ENCODE data around the gene AKT1S1.
"Not testable (repeated sequence)": the region's sequence is repeated elsewhere in the genome, so short reads cannot be mapped to it uniquely, and the experiment has no call there.

The AKT1S1 gene

GRCh38 chr19:49877020-49877878, at the start of gene AKT1S1, which contains the start of gene TBC1D17:
Gene AKT1S1, minus strand, starts transcription at chr19:49877355. Its CDS starts 4,060 bp downstream, at chr19:49873295.
Gene TBC1D17, plus strand, starts transcription at chr19:49877702. Its CDS starts 22 bp downstream, at chr19:49877724.
- peak; percentile 100 for DNase-seq (ENCODE audit: extremely low read depth, low read depth)
- no peak for TF ChIP-seq CTCF (IDR thresholded peaks at IDR 0.05; ENCODE audit: low read depth, low read length, missing control alignments)
- peak within 1 kb of the TSS; percentile 91 for H3K4me3 ChIP-seq (replicated peaks; ENCODE audit: low read depth, low read length)

- no peak for DNase-seq (ENCODE audit: extremely low read depth, low read depth)
- no peak overlapping the region for H3K4me3 ChIP-seq (replicated peaks; ENCODE audit: low read depth, low read length)
- TF ChIP-seq CTCF (IDR thresholded peaks at IDR 0.05; ENCODE audit: low read depth, low read length, missing control alignments), result no peak
Measured at GRCh38 chr19:49926515-49926914, 49.4 kb upstream of the AKT1S1 start.

GRCh38 chr19:49925486-49925885, 48.3 kb upstream of the AKT1S1 start:
- DNase-seq (ENCODE audit: extremely low read depth, low read depth), result no peak
- no peak for TF ChIP-seq CTCF (IDR thresholded peaks at IDR 0.05; ENCODE audit: low read depth, low read length, missing control alignments)
- H3K4me3 ChIP-seq (replicated peaks; ENCODE audit: low read depth, low read length), result no peak overlapping the region

DNA sequence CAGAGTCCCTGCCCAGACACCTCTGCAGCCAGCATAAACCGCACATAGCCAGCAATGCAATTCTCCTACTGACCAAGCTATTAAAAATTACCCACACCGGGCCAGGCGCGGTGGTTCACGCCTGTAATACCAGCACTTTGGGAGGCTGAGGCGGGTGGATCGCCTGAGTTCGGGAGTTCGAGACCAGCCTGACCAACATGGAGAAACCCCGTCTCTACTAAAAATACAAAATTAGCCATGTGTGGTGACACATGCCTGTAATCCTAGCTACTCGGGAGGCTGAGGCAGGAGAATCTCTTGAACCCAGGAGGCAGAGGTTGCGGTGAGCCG, 47.7 kb upstream of the AKT1S1 start:
- not testable (repeated sequence) for H3K4me3 ChIP-seq (replicated peaks; ENCODE audit: low read depth, low read length); DNase-seq (ENCODE audit: extremely low read depth, low read depth)

DNA sequence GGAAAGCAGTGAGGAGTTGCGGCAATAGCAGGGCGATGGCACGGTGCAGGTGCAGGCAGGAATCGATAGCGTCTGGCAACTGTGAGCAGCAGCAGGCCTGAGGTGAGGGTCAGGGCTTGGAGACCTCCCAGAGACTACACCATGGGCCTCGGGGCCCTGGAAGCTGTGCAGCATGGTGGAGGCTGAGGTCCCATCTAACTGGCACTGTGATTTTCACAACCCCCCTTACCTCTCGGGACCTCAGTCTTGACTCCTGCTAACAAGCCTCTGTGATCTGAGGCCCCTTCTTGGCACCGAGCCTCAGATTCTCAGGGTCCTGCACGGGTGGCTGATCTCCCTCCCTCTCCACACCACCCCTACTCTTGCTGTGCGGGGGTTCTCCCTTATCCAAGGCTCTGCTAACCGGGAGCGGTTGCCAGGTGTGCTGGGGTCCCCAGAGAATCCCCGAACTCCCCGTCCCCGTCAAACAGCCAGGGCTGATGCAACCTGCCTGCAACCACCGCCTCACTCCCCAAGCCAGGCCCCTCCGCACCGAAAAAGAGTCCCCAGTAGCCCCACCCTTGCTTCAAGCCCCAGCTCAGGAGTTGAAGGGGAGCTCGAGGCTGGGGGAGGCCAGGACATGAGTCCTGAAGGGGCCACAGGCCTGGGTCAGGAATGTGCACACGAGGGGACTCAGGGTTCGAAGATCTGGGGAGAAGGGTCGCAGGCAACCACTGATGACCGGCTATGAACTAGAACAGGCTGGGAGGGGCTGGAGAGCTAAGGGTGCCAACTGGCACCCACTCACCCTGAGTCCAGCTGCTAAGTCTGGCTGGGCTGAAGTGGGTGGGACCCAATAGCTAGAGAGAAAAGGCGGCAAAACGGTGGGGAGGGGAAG, 47.1 kb upstream of the AKT1S1 start:
- no peak for DNase-seq (ENCODE audit: extremely low read depth, low read depth)
- H3K4me3 ChIP-seq (replicated peaks; ENCODE audit: low read depth, low read length), result no peak overlapping the region
- TF ChIP-seq CTCF (IDR thresholded peaks at IDR 0.05; ENCODE audit: low read depth, low read length, missing control alignments), result no peak

GRCh38 chr19:49923055-49924003, 46.2 kb upstream of the AKT1S1 start:
- no peak for DNase-seq (ENCODE audit: extremely low read depth, low read depth)
- no peak overlapping the region for H3K4me3 ChIP-seq (replicated peaks; ENCODE audit: low read depth, low read length)
- no peak for TF ChIP-seq CTCF (IDR thresholded peaks at IDR 0.05; ENCODE audit: low read depth, low read length, missing control alignments)
